H1 (cell line): ENCODE results near the gene GNB5. TPM values are rescaled to one million over a fixed set of nuclear protein-coding genes. Genes with fewer than 3 reads are reported as not detected.

Source experiments
- CTCF ChIA-PET: fragments of 300-600 bp; sonication (Branson Sonifier 250); formaldehyde crosslinking; loops from one replicate; lab custom pipeline; 2021; ENCODE audit not compliant: partially characterized antibody; lab: Charles Lee
- POLR2A ChIA-PET: fragments of 300-600 bp; sonication (Branson Sonifier 250); formaldehyde crosslinking; loops from one replicate; lab custom pipeline; 2021; ENCODE audit warnings: inconsistent platforms; ENCODE audit not compliant: partially characterized antibody; lab: Charles Lee
- DNase-seq, 2 experiments: peaks; one replicate each; pipeline versions ENCODE4 v3.0.0 to v3.0.0-alpha.2; 2010 to 2022; ENCODE audit warnings: low spot score in 2 of 2, low read depth in 1 of 2, mixed read lengths in 1 of 2
- FAIRE-seq: peaks from 2 replicates; lab custom pipeline; 2011; peaks lifted over from hg19 to GRCh38; lab: Jason Lieb, UNC
- H2AFZ ChIP-seq: 2 replicates; pipeline ENCODE4 v1.8.1; 2012; ENCODE audit warnings: low read length, inconsistent platforms
- H2AK5ac ChIP-seq: 2 replicates; pipeline ENCODE4 v1.6.1; 2013; ENCODE audit warnings: low read depth, low read length
- H2BK120ac ChIP-seq: replicated peaks from 2 replicates; pipeline ENCODE3; 2013; ENCODE audit warnings: low read depth, low read length, inconsistent platforms
- H2BK12ac ChIP-seq: 2 replicates; pipeline ENCODE4 v1.6.1; 2013; ENCODE audit warnings: low read depth, low read length
- H2BK15ac ChIP-seq: 2 replicates; pipeline ENCODE4 v1.6.1; 2013; ENCODE audit warnings: low read length
- H2BK20ac ChIP-seq: 2 replicates; pipeline ENCODE4 v1.6.1; 2013; ENCODE audit warnings: low read length
- H2BK5ac ChIP-seq: 2 replicates; pipeline ENCODE4 v1.6.1; 2013; ENCODE audit warnings: low read depth, low read length
- H3K14ac ChIP-seq: 2 replicates; pipeline ENCODE4 v1.6.1; 2013; ENCODE audit warnings: inconsistent platforms; ENCODE audit not compliant: insufficient read length
- H3K18ac ChIP-seq: 2 replicates; pipeline ENCODE4 v1.6.1; 2013; ENCODE audit warnings: low read length; ENCODE audit errors: extremely low read depth
- H3K23ac ChIP-seq: 2 replicates; pipeline ENCODE4 v1.6.1; 2013; ENCODE audit warnings: inconsistent platforms; ENCODE audit not compliant: insufficient read length
- H3K23me2 ChIP-seq: 2 replicates; pipeline ENCODE4 v1.6.1; 2013; ENCODE audit warnings: low read depth, low read length
- H3K27ac ChIP-seq: 2 replicates; pipeline ENCODE4 v1.6.1; 2011; ENCODE audit warnings: low read depth, low read length, inconsistent platforms
- H3K27me3 ChIP-seq, 4 experiments: replicated peaks in 1 of 4; 1 replicate in 1 of 4; 2 replicates in 3 of 4; pipeline versions ENCODE4 v1.6.1 to v1.8.1; 2011 to 2013; ENCODE audit warnings: low read length in 3 of 4, mild to moderate bottlenecking in 3 of 4, inconsistent platforms in 2 of 4, mixed read lengths in 2 of 4, moderate library complexity in 1 of 4; ENCODE audit not compliant: control insufficient read depth in 3 of 4, insufficient read depth in 3 of 4; ENCODE audit errors: extremely low read depth in 1 of 4
- H3K36me3 ChIP-seq, 4 experiments: 2 replicates each; pipeline versions ENCODE4 v1.6.1 to v1.8.1; 2011 to 2013; ENCODE audit warnings: mild to moderate bottlenecking in 4 of 4, low read length in 3 of 4, moderate library complexity in 2 of 4, control low read depth in 1 of 4, inconsistent platforms in 1 of 4; ENCODE audit not compliant: insufficient read depth in 4 of 4, control insufficient read depth in 2 of 4
- H3K4ac ChIP-seq: replicated peaks from 2 replicates; pipeline ENCODE3; 2013; ENCODE audit warnings: low read length, low read depth, mixed read lengths, inconsistent platforms; ENCODE audit not compliant: insufficient read length
- H3K4me1 ChIP-seq, 4 experiments: replicated peaks in 1 of 4; 1 replicate in 1 of 4; 2 replicates in 3 of 4; pipeline versions ENCODE4 v1.6.1 to v1.8.1; 2011 to 2013; ENCODE audit warnings: low read length in 3 of 4, inconsistent platforms in 2 of 4, mixed read lengths in 1 of 4; ENCODE audit not compliant: insufficient read depth in 4 of 4, control insufficient read depth in 3 of 4
- H3K4me2 ChIP-seq, 2 experiments: 2 replicates each; pipeline versions ENCODE4 v1.6.1 to v1.8.1; 2011 to 2013; ENCODE audit warnings: low read depth in 2 of 2, low read length in 2 of 2, control low read depth in 1 of 2, inconsistent platforms in 1 of 2, mild to moderate bottlenecking in 1 of 2; ENCODE audit not compliant: insufficient read depth in 1 of 2
- H3K4me3 ChIP-seq, 4 experiments: fragments of 200-600, 300-600 bp in 1 of 4; sonication (generic), shearing (Covaris generic), sonication (Bioruptor Twin) in 1 of 4; 2 replicates each; pipeline versions ENCODE4 v1.5.1 to v1.8.1; 2011 to 2016; ENCODE audit warnings: low read length in 4 of 4, low read depth in 3 of 4, control low read depth in 2 of 4, inconsistent platforms in 2 of 4, mild to moderate bottlenecking in 2 of 4, mixed read lengths in 1 of 4, moderate library complexity in 1 of 4; ENCODE audit not compliant: insufficient read depth in 2 of 4; ENCODE audit errors: extremely low read depth in 1 of 4
- H3K56ac ChIP-seq: replicated peaks from 2 replicates; pipeline ENCODE3; 2013; ENCODE audit warnings: low read depth, mild to moderate bottlenecking, mixed read lengths, low read length, inconsistent platforms; ENCODE audit not compliant: insufficient read length
- H3K79me1 ChIP-seq: 2 replicates; pipeline ENCODE4 v1.6.1; 2013; ENCODE audit warnings: low read depth, low read length, control low read depth
- H3K79me2 ChIP-seq, 2 experiments: 2 replicates each; pipeline versions ENCODE4 v1.6.1 to v1.8.1; 2012 to 2013; ENCODE audit warnings: low read length in 2 of 2, mild to moderate bottlenecking in 2 of 2, inconsistent platforms in 1 of 2; ENCODE audit not compliant: insufficient read depth in 2 of 2, control insufficient read depth in 1 of 2
- H3K9ac ChIP-seq, 4 experiments: replicated peaks in 1 of 4; 1 replicate in 1 of 4; 2 replicates in 3 of 4; pipeline versions ENCODE4 v1.6.1 to v1.8.1; 2011 to 2013; ENCODE audit warnings: low read depth in 3 of 4, low read length in 3 of 4, control low read depth in 2 of 4, mild to moderate bottlenecking in 2 of 4, moderate library complexity in 2 of 4, inconsistent platforms in 1 of 4; ENCODE audit errors: extremely low read depth in 1 of 4
- H3K9me3 ChIP-seq, 2 experiments: 2 replicates each; pipeline versions ENCODE4 v1.6.1 to v1.8.1; 2012 to 2013; ENCODE audit warnings: mild to moderate bottlenecking in 2 of 2, moderate library complexity in 2 of 2, control low read depth in 1 of 2, inconsistent platforms in 1 of 2, low read depth in 1 of 2, low read length in 1 of 2, mixed read lengths in 1 of 2; ENCODE audit not compliant: insufficient read depth in 2 of 2
- H4K20me1 ChIP-seq, 2 experiments: replicated peaks in 1 of 2; 2 replicates each; pipeline versions ENCODE3 to v1.8.1; 2011 to 2013; ENCODE audit warnings: inconsistent platforms in 2 of 2, low read length in 2 of 2, mild to moderate bottlenecking in 1 of 2; ENCODE audit not compliant: insufficient read depth in 2 of 2, control insufficient read depth in 1 of 2
- H4K5ac ChIP-seq: 2 replicates; pipeline ENCODE4 v1.6.1; 2013; ENCODE audit warnings: low read length, low read depth, mixed read lengths, inconsistent platforms; ENCODE audit not compliant: insufficient read length
- H4K8ac ChIP-seq: 2 replicates; pipeline ENCODE4 v1.8.0; 2013; ENCODE audit warnings: mild to moderate bottlenecking, moderate library complexity, low read length, inconsistent platforms; ENCODE audit not compliant: insufficient read depth; ENCODE audit errors: extremely low read depth
- H4K91ac ChIP-seq: replicated peaks from 2 replicates; pipeline ENCODE3; 2013; ENCODE audit warnings: low read length, mixed read lengths, inconsistent platforms; ENCODE audit not compliant: insufficient read length
- ATF2 ChIP-seq: IDR thresholded peaks from 2 replicates; pipeline ENCODE4 v1.6.1; 2012; ENCODE audit warnings: low read length, inconsistent platforms
- KDM5A ChIP-seq: fragments of 200-600 bp; IDR thresholded peaks from 2 replicates; pipeline ENCODE4 v1.7.1; 2012; ENCODE audit warnings: mild to moderate bottlenecking, low read length, inconsistent platforms, mixed read lengths
- MAFK ChIP-seq: IDR thresholded peaks from 2 replicates; pipeline ENCODE4 v1.6.1; 2012; ENCODE audit warnings: low read depth, mild to moderate bottlenecking, improper control_type of control experiment, low read length
- NANOG ChIP-seq: IDR thresholded peaks from 2 replicates; pipeline ENCODE4 v1.6.1; 2011; ENCODE audit warnings: low read length, low read depth, mild to moderate bottlenecking, inconsistent platforms; ENCODE audit not compliant: insufficient read depth, poor library complexity, severe bottlenecking
- POU5F1 ChIP-seq: IDR thresholded peaks from 2 replicates; pipeline ENCODE4 v1.6.1; 2011; ENCODE audit warnings: low read depth, mild to moderate bottlenecking, low read length, moderate library complexity
- RAD21 ChIP-seq, 2 experiments: IDR thresholded peaks in 1 of 2; conservative IDR thresholded peaks in 1 of 2; 2 replicates each; pipeline ENCODE4 v1.6.1; 2011; ENCODE audit warnings: low read depth in 2 of 2, low read length in 2 of 2, improper control_type of control experiment in 1 of 2, inconsistent platforms in 1 of 2, mild to moderate bottlenecking in 1 of 2, moderate library complexity in 1 of 2
- RBBP5 ChIP-seq: IDR thresholded peaks from 2 replicates; pipeline ENCODE4 v1.7.1; 2012; ENCODE audit warnings: low read depth, mild to moderate bottlenecking, inconsistent platforms, low read length, moderate library complexity, borderline replicate concordance
- SIX5 ChIP-seq: IDR thresholded peaks from 2 replicates; pipeline ENCODE4 v1.6.1; 2011; ENCODE audit warnings: mild to moderate bottlenecking, low read depth, low read length
- TAF1 ChIP-seq: IDR thresholded peaks from 2 replicates; pipeline ENCODE4 v1.6.1; 2011; ENCODE audit warnings: mild to moderate bottlenecking, low read depth, low read length
- WGBS, 2 experiments: shearing (Covaris generic) in 1 of 2; methylation state at CpG; one replicate each; pipeline versions ENCODE4 v1.1.6 to v1.1.7; 2013 to 2015; ENCODE audit warnings: low lambda C conversion rate in 2 of 2, mixed read lengths in 2 of 2, inconsistent platforms in 1 of 2, low coverage in 1 of 2, missing lambda C conversion rate in 1 of 2; ENCODE audit not compliant: insufficient replicate concordance in 2 of 2, insufficient coverage in 1 of 2, insufficient read length in 1 of 2; ENCODE audit errors: extremely low coverage in 1 of 2, missing lambda C conversion rate in 1 of 2; 5-methylcytosine and 5-hydroxymethylcytosine counted together
- polyA plus RNA-seq, 7 experiments: library from polyadenylated mRNA; depleted of rRNA in 3 of 7; stranded (reverse) in 5 of 7; unstranded in 2 of 7; fragments of >200 nt in 5 of 7; fragments of 200-250 nt in 2 of 7; gene quantifications; 1 replicate in 5 of 7; 2 replicates in 1 of 7; 4 replicates in 1 of 7; pipeline versions ENCODE4 v1.2.1 to v1.2.3, GENCODE V29; 2011 to 2013; ENCODE audit warnings: missing spikeins in 2 of 7, mixed read lengths in 2 of 7
- total RNA-seq: library from RNA; stranded (reverse); fragmentation: NEBNext Ultra II Directional; extraction: Animal tissue kit (Norgen Biotek cat#: 25700); gene quantifications from 2 replicates; pipeline ENCODE4 v1.2.1, GENCODE V29; 2021

GNB5 gene
- total and polyA plus RNA-seq, 2 of the 8 experiments (the other 6 are each of a cell fraction or from before 2014, with no cell fraction given) = 21.7 to 42.5 TPM

- no peak overlapping the region for H2AK5ac ChIP-seq
- no peaks in the 10 kb centered on the region for H3K79me2 ChIP-seq
- H3K56ac ChIP-seq = no peak overlapping the region
- no peak overlapping the region for H3K27ac ChIP-seq
- H2BK120ac ChIP-seq = no peak overlapping the region
- no peaks in the 10 kb centered on the region for H3K79me1 ChIP-seq
- H2BK20ac ChIP-seq = no peak overlapping the region
- no peak overlapping the region for H3K4me3 ChIP-seq
- no peak overlapping the region for H3K4ac ChIP-seq
- no peak overlapping the region for H2AFZ ChIP-seq
- 70% methylated on average over 5 of the region's 5 CpGs; no CpG with 5 or more reads in 1 of the 2 experiments for WGBS, 2 experiments
- no peak overlapping the region for H4K5ac ChIP-seq
- H2BK5ac ChIP-seq = no peak overlapping the region
- no peak overlapping the region for H3K18ac ChIP-seq
- no peak overlapping the region for H3K23ac ChIP-seq
- DNase-seq = no peak
- H3K27me3 ChIP-seq = peaks cover 0 to 14% (median 6%) of the 10 kb centered on the region in 4 experiments; a peak in 5 of 7 replicates
- no peaks in the 10 kb centered on the region; a peak in 1 of 4 replicates for H3K9me3 ChIP-seq
- H3K9ac ChIP-seq = no peak overlapping the region
- POLR2A ChIA-PET = interaction anchor here (0.6 to 1.4 kb wide), 3 partner anchors 19 to 657 kb away, joined by 3 read pairs; partner anchors contain the start of gene LEO1
- H3K23me2 ChIP-seq = no peaks in the 10 kb centered on the region; the same call in 1 of the 2 replicates
- no peaks in the 10 kb centered on the region for H3K36me3 ChIP-seq
- no peak for FAIRE-seq
- H4K91ac ChIP-seq = no peak overlapping the region
- H2BK12ac ChIP-seq = no peak overlapping the region
- H3K14ac ChIP-seq = no peak overlapping the region
- no peaks in the 10 kb centered on the region for H4K20me1 ChIP-seq
- no peak overlapping the region for H4K8ac ChIP-seq
- CTCF ChIA-PET = interaction anchor here (0.6 to 2.8 kb wide), 7 partner anchors 11 to 80 kb away, joined by 3 to 8 read pairs (median 4); no protein-coding TSS in a partner anchor
- no peak overlapping the region for H2BK15ac ChIP-seq
- 0 out of 7 replicates have a peak, but pooled peaks cover 0 to 2% (median 0%) of the 10 kb centered on the region in 4 experiments for H3K4me1 ChIP-seq
- H3K4me2 ChIP-seq = no peak overlapping the region
- TF ChIP-seq POU5F1 (no peak), MAFK (no peak), ATF2 (no peak), TAF1 (no peak), RBBP5 (no peak), KDM5A (no peak), RAD21 (IDR thresholded peaks at IDR 0.05 in 1 of 2, conservative IDR thresholded peaks at IDR 0.05 in 1 of 2; ENCODE audit: low read depth in 2 of 2, low read length in 2 of 2) (no peak), SIX5 (no peak), NANOG (no peak)
Observed at GRCh38 chr15:52109559-52110451, 81.4 kb downstream of the GNB5 start.
